Measurements from ENCODE around the gene ITGB7. TPM values are rescaled to one million over a fixed set of nuclear protein-coding genes. Genes with fewer than 3 reads are reported as not detected.

The ITGB7 gene
- total RNA-seq, 2 experiments from 2014 or later = 121 to 137 TPM

GRCh38 chr12:53222170-53222721, 15.2 kb upstream of the ITGB7 start:
- TF ChIP-seq CTCF (IDR thresholded peaks at IDR 0.05) = no peak
- no peak for ATAC-seq
- Mint-ChIP-seq H3K27ac (peak overlapping the region; percentile 89), H3K9me3 (no peaks in the 10 kb centered on the region), H3K4me1 (ENCODE audit: low read depth) (peaks cover 66% of the 10 kb centered on the region), H3K27me3 (no peaks in the 10 kb centered on the region), H3K36me3 (ENCODE audit: low read depth) (peaks cover 4% of the 10 kb centered on the region), H3K4me3 (peak overlapping the region; percentile 78)
- intact Hi-C loops (cut with micrococcal nuclease) = no loop called here
- CTCF ChIA-PET = interaction anchor here (1.1 to 2.3 kb wide), 3 partner anchors 9 to 29 kb away, joined by 4 to 9 read pairs (median 5); no protein-coding TSS in a partner anchor
- POLR2A ChIA-PET = interaction anchor here (0.7 to 4.3 kb wide), 4 partner anchors 19 to 68 kb away, joined by 3 to 21 read pairs (median 3); a partner anchor contains a TSS
- peak; percentile 47 for DNase-seq

GRCh38 chr12:53221203-53222080, 14.4 kb upstream of the ITGB7 start:
- peaks cover 4% of the 10 kb centered on the region for H3K36me3 Mint-ChIP-seq (ENCODE audit: low read depth)
- no peaks in the 10 kb centered on the region for H3K9me3 Mint-ChIP-seq
- POLR2A ChIA-PET = interaction anchor here (1.7 to 7.7 kb wide), 7 partner anchors 13 to 102 kb away, joined by 6 to 78 read pairs (median 21); partner anchors contain the start of genes ESPL1, ITGB7 and MYG1
- H3K4me3 Mint-ChIP-seq = peak overlapping the region; percentile 92
- CTCF ChIA-PET = interaction anchor here (1.2 to 4.0 kb wide), 7 partner anchors 10 to 62 kb away, joined by 3 to 38 read pairs (median 6); partner anchors contain the start of genes CSAD and ESPL1
- DNase-seq (peak; percentile 66), ATAC-seq (peak; percentile 9)
- no peaks in the 10 kb centered on the region for H3K27me3 Mint-ChIP-seq
- peak overlapping the region; percentile 96 for H3K27ac Mint-ChIP-seq
- peaks cover 70% of the 10 kb centered on the region for H3K4me1 Mint-ChIP-seq (ENCODE audit: low read depth)
- intact Hi-C loops (cut with micrococcal nuclease) = no loop called here
- no peak for TF ChIP-seq CTCF (IDR thresholded peaks at IDR 0.05)

GRCh38 chr12:53220694-53221202, 13.7 kb upstream of the ITGB7 start:
- Mint-ChIP-seq H3K36me3 (ENCODE audit: low read depth) (peaks cover 6% of the 10 kb centered on the region), H3K4me3 (peak overlapping the region; percentile 92), H3K9me3 (no peaks in the 10 kb centered on the region), H3K27ac (peak overlapping the region; percentile 96), H3K27me3 (no peaks in the 10 kb centered on the region), H3K4me1 (ENCODE audit: low read depth) (peaks cover 74% of the 10 kb centered on the region)
- no peak for TF ChIP-seq CTCF (IDR thresholded peaks at IDR 0.05)
- ChIA-PET CTCF (interaction anchor here (0.7 to 5.3 kb wide), 12 partner anchors 9 to 101 kb away, joined by 3 to 47 read pairs (median 5); partner anchors contain the start of genes AAAS, CSAD, ESPL1 and MYG1), POLR2A (interaction anchor here (1.7 to 7.7 kb wide), 9 partner anchors 9 to 103 kb away, joined by 6 to 78 read pairs (median 13); partner anchors contain the start of genes CSAD, ESPL1, ITGB7 and MYG1)
- DNase-seq (peak; percentile 92), ATAC-seq (peak; percentile 65)
- intact Hi-C loops (cut with micrococcal nuclease) = no loop called here

GRCh38 chr12:53219956-53220693, 13.1 kb upstream of the ITGB7 start:
- no peaks in the 10 kb centered on the region for H3K27me3 Mint-ChIP-seq
- no peak for TF ChIP-seq CTCF (IDR thresholded peaks at IDR 0.05)
- peak overlapping the region; percentile 92 for H3K4me3 Mint-ChIP-seq
- H3K4me1 Mint-ChIP-seq (ENCODE audit: low read depth) = peaks cover 74% of the 10 kb centered on the region
- DNase-seq (peak; percentile 95), ATAC-seq (peak; percentile 52)
- peak overlapping the region; percentile 96 for H3K27ac Mint-ChIP-seq
- ChIA-PET CTCF (interaction anchor here (0.7 to 5.3 kb wide), 16 partner anchors 8 to 124 kb away, joined by 3 to 47 read pairs (median 4); partner anchors contain the start of genes AAAS, CSAD, ESPL1 and MYG1), POLR2A (interaction anchor here (0.6 to 7.7 kb wide), 15 partner anchors 9 to 141 kb away, joined by 3 to 78 read pairs (median 7); partner anchors contain the start of genes CSAD, ESPL1, ITGB7 and MYG1)
- intact Hi-C loops (cut with micrococcal nuclease) = no loop called here
- peaks cover 8% of the 10 kb centered on the region for H3K36me3 Mint-ChIP-seq (ENCODE audit: low read depth)
- no peaks in the 10 kb centered on the region for H3K9me3 Mint-ChIP-seq

Data from activated CD8-positive, alpha-beta T cell treated with anti-CD3 and anti-CD28 coated beads for 36 hours (primary cell).